Inflammatory macrophage treated with lipopolysaccharide for 1 hour (primary cell): ENCODE data around the gene PLXNB1.

Experiments
- DNase-seq, 2 donors: peaks; one replicate each; pipeline ENCODE4 v3.0.0-alpha.2; 2020 to 2022

PLXNB1 gene

DNA sequence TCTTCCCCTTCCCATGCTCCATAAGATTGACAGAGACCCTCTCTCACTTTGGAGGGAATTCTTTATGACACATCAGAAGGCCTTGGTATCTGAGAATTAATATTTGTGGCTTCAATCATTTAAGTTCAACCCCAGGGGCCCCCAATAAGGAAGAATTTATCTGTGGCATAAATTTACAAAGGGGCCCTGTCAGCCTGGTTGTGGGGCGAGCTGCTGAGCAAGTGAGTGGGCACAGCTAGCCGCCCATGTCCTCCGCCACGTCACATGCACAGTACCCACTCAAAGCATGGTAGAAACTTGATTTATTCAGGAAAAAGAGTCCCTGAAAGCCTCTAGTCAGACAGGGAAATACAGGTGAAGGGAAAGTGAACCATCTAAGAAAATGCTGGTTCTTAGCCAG is 13.3 kb downstream of the PLXNB1 start:
- DNase-seq = no peak

GRCh38 chr3:48416091-48416505 is 13.8 kb downstream of the PLXNB1 start:
- DNase-seq = no peak

DNA sequence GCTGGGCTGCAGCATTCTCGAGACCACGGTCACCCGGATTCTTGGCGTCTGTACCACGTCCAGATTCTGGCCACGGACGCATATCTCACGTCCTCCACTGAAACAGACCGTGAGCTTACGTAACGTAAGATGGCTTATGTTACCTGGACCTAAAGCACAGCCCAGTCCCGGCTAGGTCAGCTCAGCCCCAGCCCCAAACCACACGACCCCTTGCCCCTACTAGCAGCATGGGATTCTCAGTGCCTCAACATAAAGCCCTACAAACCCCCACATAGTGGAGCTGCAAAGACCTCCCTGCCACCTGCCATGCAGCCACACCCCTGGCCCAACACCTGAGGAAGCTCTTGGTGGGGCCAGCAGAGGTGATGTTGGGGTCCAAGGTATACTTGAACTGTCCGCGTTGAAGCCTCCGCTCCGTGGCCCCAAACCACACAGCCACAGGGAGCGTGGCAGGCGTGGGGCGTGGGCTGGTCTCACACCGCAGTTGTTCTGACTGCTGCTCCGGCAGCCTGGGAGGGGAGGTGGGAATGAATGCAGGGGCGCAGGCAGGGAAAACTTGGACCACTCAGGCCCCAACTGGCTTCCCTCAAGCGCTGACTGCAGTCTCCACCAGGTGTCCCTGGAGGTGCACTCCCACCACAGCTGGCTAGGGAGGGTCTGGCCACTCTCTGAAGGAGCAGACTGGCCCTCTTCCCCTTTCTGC is 14.5 kb downstream of the PLXNB1 start:
- no peak for DNase-seq

DNA sequence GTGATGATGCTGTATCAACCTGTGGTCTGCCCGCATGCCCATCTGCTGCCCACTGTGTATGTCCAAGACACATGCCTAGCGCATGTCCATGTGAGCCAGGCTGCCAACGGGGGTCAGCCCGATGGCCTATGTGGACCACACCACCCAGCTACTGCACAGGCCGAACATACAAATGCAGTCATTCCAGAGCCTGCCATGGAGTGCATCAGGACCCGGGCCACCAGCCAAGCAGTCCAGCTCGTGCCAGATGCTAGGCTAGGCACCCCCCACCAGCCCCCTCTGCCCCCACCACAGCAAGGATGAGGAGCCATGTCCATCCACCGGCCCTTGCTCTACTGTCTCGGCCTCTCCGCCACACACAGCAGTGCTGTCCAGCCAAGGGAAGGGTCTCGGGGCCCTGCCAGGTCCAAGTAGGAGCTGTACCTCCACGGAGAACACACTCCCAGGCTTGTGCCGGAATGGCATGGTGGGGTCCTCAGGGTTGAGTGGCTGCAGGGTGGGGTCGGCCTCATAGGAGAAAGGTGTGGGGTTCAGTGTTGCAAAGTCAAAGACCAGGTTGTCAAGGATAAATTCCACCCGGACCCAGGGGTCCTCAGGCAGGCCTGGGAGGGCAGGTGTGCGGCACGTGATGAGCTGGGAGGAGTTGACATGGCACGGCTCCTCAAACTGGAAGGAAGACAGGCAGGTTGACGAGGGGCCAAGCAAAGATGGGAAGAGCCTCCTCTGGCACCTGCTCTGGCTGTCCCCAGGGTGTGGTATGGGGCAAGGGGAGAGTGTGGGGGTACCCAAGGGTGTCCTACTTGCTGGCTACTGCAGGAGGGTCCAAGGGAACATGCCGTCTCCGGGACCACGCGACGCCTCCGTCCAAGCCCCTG is 15.3 kb downstream of the PLXNB1 start:
- DNase-seq = no peak

GRCh38 chr3:48413611-48414010 is 16.3 kb downstream of the PLXNB1 start:
- no peak for DNase-seq

DNA sequence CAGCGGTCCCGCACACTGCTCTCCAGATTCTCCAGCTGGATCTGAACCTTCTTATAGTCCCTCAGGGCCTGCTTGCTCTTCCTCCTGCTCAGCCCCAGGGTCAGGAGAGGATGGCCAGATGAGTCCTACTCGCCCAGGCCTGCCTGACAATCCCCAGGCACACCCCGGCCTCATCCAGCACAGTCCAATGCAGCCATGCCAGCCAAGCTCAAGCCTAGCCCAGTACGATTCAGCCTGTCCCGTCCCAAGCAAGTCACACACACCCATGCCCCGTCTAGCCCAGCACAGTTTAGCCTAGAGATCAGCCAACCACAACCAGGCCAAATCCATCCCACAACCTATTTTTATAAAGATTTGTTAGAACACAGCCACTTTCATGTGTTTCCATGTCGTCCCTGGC is 16.8 kb downstream of the PLXNB1 start:
- DNase-seq = no peak

DNA sequence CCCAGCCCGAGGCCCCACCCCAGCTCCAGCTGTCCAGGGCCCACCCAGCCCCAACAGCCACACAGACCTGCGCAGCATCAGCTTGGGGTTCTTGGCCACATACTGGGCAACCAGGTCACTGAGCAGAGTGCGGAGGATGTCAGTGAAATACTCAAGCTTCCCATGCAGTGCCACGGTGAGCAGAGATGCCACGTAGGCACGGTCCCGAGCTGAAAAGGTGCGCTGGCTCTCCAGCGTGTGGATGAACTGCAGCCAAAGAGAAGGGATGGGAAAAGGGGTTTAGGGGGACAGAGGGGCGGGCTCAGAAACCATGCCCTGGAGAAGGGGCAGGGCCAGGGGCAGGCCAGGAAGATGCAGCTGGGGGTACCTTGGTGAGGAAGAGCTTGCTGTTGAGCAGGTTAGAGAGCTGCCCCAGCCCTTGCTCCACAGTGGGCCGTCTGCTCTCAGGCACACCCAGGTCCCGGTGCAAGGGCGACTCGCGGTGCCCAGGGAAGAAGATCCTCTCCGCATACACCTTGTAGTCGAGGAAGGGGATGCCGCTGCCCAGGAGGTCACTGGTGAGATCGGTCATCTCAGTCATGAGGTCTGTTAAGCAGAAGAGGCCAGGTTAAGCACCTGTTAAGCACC is 17.4 kb downstream of the PLXNB1 start:
- no peak for DNase-seq

DNA sequence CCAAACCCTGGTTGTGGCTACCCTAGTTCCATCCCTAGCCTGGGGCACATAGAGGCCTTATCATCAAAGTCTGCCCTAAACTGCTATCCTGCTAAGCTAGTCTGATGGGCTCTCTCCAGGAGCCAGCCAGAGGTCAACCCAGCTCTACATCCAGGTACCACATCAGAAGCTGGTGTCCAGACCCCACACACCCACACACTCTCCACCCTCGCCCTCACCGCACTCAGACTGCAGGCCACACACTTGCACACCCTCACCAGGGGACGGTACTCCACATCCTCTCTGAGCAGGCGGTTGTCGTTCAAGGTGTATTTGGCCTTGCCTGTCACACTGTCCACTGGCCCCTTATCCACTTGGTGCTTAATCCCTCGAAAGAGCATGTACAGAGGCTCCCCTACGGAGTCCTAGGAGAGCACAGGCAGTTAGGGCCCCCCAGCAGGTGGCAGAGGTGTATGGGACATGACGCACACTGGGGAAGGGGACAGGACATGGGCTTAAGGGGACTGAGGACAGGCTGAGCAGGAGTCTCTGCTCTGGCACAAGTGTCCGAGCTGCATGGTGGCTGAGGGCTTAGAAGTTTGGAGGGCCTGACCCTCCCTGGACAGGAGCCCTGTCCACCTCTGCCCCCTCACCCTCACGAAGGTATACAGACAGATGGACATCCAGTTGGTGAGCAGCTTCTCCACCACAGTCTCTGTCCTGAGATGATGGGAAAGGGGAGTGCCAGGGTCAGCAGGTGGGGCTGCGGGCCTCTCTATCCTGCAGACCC is 18.1 kb downstream of the PLXNB1 start:
- DNase-seq = no peak

- no peak for DNase-seq
Measured at GRCh38 chr3:48411041-48411588, 18.8 kb downstream of the PLXNB1 start.

- no peak for DNase-seq
Measured at GRCh38 chr3:48410205-48411040, 19.5 kb downstream of the PLXNB1 start.

- no peak for DNase-seq
Measured at GRCh38 chr3:48409291-48410201, 20.3 kb downstream of the PLXNB1 start.

DNA sequence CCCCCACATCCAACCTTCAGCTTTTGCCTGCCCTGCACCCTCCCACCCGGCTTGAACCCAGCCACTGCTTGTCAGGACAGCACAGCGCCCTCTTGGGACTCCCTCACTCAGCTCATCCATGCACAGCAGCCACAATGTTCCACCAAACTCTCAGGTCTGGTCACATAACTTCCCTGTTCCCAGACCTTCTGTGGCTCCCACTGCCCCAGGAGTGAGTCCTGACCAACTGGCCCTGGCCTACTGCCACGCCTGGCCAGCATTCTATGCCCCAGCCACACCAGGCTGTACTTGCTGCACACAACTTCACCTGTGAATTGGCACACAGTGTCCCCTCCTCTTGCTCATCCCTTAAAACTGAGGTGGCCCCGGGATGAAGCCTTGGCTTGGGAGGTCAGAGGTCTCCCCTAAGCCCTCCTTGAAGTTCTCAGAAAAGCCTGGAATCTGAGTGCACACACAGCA is 21.0 kb downstream of the PLXNB1 start:
- DNase-seq = no peak

DNA sequence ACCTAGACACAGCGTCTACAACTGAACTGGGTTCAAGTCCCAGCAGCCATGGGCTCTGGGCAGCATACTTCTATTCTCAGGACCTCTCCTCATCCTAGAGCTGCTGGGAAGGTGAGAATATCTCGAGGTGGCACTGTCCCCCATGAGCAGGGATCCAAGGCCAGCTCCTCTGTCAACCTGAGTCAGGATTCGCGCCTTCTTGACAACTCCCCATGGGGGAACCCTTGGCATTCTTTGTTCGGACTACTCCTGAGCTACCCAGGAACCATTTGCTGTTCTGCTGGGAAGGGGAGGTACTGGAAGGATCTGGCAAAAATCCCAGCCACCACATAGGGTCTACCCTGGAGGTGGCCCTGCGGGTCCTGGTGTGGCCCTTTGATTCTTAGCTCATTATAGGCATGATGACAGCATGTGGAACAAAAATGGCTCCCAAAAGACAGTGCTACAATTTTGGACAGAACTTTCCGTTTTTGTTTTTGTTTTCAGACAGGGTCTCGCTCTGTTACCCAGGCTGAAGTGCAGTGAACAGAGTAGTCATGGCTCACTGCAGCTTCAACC is 22.3 kb downstream of the PLXNB1 start:
- no peak for DNase-seq

DNA sequence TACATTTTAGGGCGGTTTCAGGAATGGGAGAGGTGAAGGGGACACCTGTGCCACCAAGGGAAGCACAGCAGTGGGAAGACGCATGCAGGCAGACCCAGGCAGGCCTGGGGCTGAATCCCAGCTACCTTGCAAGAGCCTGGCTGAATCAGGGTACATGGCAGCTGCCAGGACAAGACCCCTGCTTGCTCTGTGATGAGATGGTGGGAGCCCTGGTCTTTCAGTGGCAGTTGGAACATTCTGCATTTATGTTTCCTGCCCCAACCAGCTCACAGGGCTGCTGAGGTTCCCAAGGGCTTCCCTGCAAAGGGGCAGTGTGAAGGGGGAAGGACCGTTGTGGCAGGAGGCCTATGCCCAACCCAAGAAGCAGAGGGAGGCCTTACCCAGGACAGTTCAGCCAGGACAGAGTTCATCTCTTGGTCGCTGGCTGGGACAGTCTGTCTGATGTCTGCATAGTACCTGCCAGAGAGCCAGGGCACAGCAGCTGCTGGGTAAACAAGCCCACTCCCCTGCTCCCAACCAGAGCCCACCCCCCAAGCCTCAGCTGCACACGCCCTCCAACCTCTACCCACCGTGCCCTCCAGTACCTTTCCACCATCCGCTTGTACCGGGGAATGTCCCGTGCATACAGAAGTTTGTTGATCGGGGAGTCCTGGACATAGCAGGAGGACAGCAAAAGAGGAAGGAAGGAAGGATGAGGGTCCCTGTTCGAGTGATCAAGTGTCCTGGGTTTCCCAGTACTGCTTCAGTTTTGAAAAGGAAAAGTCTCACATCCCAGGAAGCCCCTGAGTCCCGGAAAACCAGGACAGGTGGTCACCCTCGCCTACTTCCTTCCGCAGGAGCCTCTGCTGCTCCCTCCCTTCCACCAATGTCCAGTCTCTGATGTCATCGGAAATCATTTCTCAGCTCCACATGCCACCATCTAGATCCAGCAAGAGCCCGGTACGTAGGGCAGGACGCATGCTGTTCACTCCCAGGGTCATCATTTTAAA is 23.1 kb downstream of the PLXNB1 start:
- no peak for DNase-seq

- DNase-seq = no peak
Measured at GRCh38 chr3:48405971-48406370, 23.9 kb downstream of the PLXNB1 start.

DNA sequence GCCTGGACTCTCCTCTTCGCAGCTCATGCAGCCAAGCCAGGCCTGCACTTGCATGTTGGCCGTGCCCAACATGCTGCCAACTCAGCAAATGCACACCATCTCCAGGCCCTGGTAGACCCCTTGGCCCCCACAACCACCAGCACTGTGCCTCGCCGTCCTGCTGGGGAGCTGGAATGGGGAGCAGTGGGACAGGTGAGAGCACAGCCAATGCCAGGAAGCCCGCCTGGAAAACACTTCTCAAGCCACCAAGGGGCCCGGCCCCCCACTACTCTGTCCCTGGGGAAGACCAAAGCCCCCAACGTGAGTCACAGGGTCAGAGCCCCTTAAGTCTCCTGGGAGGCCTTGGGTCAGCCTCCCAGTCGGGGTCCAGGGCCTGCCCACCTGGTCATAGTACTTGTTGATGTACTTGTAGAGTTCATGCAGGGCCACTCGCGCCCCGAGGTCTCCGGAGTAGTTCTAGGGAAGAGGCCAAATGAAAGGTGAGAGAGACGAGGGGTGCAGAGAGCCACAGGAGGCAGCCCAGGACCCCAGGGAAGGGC is 24.5 kb downstream of the PLXNB1 start:
- no peak for DNase-seq

DNA sequence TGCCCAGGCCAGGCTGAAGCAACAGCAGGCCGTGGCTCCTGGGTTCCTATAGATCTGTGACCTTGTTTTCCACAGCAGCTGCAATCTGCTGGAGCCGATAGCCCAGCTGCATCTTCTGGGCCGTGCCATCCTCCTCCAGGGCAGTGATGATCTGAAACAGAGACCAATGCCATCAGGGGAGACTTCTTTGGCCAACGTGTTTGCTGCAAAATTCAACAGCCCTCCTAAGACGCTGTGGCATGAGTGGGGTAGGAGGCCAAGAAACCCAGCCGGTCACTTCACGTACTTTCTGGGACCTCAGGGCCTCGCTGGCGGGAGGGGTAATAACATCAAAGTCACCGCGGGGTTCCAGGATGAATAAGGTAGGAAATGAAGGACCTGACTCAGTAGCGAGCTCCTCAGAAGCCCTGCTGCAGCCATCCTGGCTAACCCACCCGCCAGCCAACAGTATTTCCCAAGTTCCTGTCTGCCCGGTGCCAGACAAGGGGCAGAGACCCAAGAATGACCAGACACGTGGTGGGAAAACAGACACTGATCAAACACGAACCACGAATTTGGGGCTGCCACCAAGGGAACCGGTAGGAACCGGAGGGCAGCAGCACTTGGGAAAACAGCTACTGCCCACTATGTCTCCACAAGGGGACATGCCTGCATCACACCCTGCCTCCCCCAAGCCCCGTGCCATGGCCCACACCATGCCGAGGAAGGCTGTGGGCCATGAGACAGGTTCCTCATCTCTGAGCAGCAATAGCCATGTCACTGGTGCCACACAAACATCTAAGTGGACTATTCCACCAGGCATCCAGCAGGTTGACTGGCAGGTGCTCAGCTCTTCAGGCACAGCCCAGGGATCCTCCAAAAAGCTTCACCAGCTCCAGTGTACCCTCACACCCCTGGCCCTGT is 25.2 kb downstream of the PLXNB1 start:
- no peak for DNase-seq
